Measurements from ENCODE around the gene TTN.

TTN gene

DNA sequence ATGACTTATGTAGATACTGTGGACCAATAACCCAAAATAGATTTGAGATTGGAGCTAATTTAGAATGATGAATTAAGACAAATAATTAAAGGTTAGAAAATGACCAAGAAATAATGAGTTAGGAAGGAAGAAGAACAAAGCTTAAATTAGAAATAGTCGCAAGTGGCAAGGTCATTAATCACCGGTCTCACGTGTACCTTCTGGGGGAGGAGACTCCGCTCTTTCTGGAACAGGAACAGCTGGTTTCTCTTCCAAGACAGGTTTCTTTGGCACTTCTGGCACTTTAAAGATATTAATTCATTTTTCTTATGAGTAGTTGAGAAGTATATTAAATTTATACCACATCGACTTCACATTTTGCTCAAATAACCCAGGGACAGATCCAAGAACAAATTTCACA, 156.7 kb downstream of the TTN start:
- no peak overlapping the region for H3K56ac ChIP-seq (ENCODE audit: low read length)
- no peaks in the 10 kb centered on the region for H3K79me1 ChIP-seq (ENCODE audit: low read length)
- no peak overlapping the region for H3K23ac ChIP-seq (ENCODE audit: low read length)
- no peaks in the 10 kb centered on the region for H3K4me1 ChIP-seq (ENCODE audit: control insufficient read depth, low read depth, low read length)
- H2AK5ac ChIP-seq (ENCODE audit: low read length) = no peak overlapping the region
- H2BK5ac ChIP-seq (ENCODE audit: low read length) = no peak overlapping the region
- no peak overlapping the region for H2BK15ac ChIP-seq (replicated peaks; ENCODE audit: low read depth)
- H4K5ac ChIP-seq (ENCODE audit: low read length) = no peak overlapping the region
- no peaks in the 10 kb centered on the region for H3K36me3 ChIP-seq (ENCODE audit: control insufficient read depth, insufficient read depth, low read length)
- H3K4ac ChIP-seq (ENCODE audit: low read depth, low read length) = no peak overlapping the region
- no peak overlapping the region for H3K18ac ChIP-seq (ENCODE audit: low read length)
- H3K79me2 ChIP-seq (ENCODE audit: control insufficient read depth, insufficient read depth, low read length) = no peaks in the 10 kb centered on the region
- H3K4me2 ChIP-seq (ENCODE audit: low read length) = no peak overlapping the region
- no peak overlapping the region for H2BK120ac ChIP-seq (ENCODE audit: low read depth, low read length)
- H4K8ac ChIP-seq (ENCODE audit: low read depth, low read length) = no peak overlapping the region
- no CpG with 5 or more reads among the region's 5 CpGs for WGBS (ENCODE audit: extremely low coverage, insufficient coverage, low lambda C conversion rate)
- no peaks in the 10 kb centered on the region for H3K27me3 ChIP-seq (ENCODE audit: insufficient read depth, low read length, poor library complexity)
- H3K9ac ChIP-seq (ENCODE audit: low read length) = no peak overlapping the region
- no peak overlapping the region for H3K27ac ChIP-seq (ENCODE audit: low read depth, low read length)
- DNase-seq = no peak
- no peak overlapping the region for H3K4me3 ChIP-seq (ENCODE audit: low read length)

DNA sequence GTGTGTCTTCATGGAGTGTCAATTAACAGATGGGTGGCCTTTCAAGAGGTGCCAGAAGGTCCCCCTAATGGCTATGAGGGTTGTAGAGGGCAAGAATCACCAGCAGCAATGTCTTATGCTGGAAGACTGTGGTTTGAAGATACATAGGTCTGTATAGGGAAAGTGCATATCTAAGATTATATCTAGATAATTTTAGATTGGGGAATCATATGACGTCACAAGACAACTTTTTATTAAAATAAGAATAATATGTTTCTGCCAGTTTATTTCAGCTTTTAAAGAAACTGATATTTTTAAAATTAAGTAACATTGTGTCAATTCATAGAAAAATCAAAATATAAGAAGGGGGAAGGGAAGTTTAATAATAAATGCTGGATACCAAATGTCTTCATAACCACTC, 162.3 kb downstream of the TTN start:
- no peak for DNase-seq
- Histone ChIP-seq H3K27me3 (ENCODE audit: insufficient read depth, low read length, poor library complexity) (no peaks in the 10 kb centered on the region), H3K27ac (ENCODE audit: low read depth, low read length) (no peak overlapping the region), H3K79me2 (ENCODE audit: control insufficient read depth, insufficient read depth, low read length) (no peaks in the 10 kb centered on the region), H3K4me2 (ENCODE audit: low read length) (no peak overlapping the region), H3K56ac (ENCODE audit: low read length) (no peak overlapping the region), H2BK15ac (replicated peaks; ENCODE audit: low read depth) (no peak overlapping the region), H3K23ac (ENCODE audit: low read length) (no peak overlapping the region), H3K18ac (ENCODE audit: low read length) (no peak overlapping the region), H2AK5ac (ENCODE audit: low read length) (no peak overlapping the region), H2BK120ac (ENCODE audit: low read depth, low read length) (no peak overlapping the region), H3K9ac (ENCODE audit: low read length) (no peak overlapping the region), H2BK5ac (ENCODE audit: low read length) (no peak overlapping the region), H3K4me3 (ENCODE audit: low read length) (no peak overlapping the region), H3K36me3 (ENCODE audit: control insufficient read depth, insufficient read depth, low read length) (no peaks in the 10 kb centered on the region), H4K5ac (ENCODE audit: low read length) (no peak overlapping the region), H3K79me1 (ENCODE audit: low read length) (no peaks in the 10 kb centered on the region), H3K4me1 (ENCODE audit: control insufficient read depth, low read depth, low read length) (no peaks in the 10 kb centered on the region), H4K8ac (ENCODE audit: low read depth, low read length) (no peak overlapping the region), H3K4ac (ENCODE audit: low read depth, low read length) (no peak overlapping the region)
- WGBS (ENCODE audit: extremely low coverage, insufficient coverage, low lambda C conversion rate) = no CpG with 5 or more reads among the region's 1 CpG

- Histone ChIP-seq H2BK15ac (replicated peaks; ENCODE audit: low read depth) (no peak overlapping the region), H2BK120ac (ENCODE audit: low read depth, low read length) (no peak overlapping the region), H3K27me3 (ENCODE audit: insufficient read depth, low read length, poor library complexity) (no peaks in the 10 kb centered on the region), H3K4me1 (ENCODE audit: control insufficient read depth, low read depth, low read length) (no peaks in the 10 kb centered on the region), H2AK5ac (ENCODE audit: low read length) (no peak overlapping the region), H3K18ac (ENCODE audit: low read length) (no peak overlapping the region), H2BK5ac (ENCODE audit: low read length) (no peak overlapping the region), H3K56ac (ENCODE audit: low read length) (no peak overlapping the region), H3K4me2 (ENCODE audit: low read length) (no peak overlapping the region), H3K79me1 (ENCODE audit: low read length) (no peaks in the 10 kb centered on the region), H3K4ac (ENCODE audit: low read depth, low read length) (no peak overlapping the region), H3K23ac (ENCODE audit: low read length) (no peak overlapping the region), H3K4me3 (ENCODE audit: low read length) (no peak overlapping the region), H4K8ac (ENCODE audit: low read depth, low read length) (no peak overlapping the region), H4K5ac (ENCODE audit: low read length) (no peak overlapping the region), H3K36me3 (ENCODE audit: control insufficient read depth, insufficient read depth, low read length) (no peaks in the 10 kb centered on the region), H3K9ac (ENCODE audit: low read length) (no peak overlapping the region), H3K79me2 (ENCODE audit: control insufficient read depth, insufficient read depth, low read length) (no peaks in the 10 kb centered on the region), H3K27ac (ENCODE audit: low read depth, low read length) (no peak overlapping the region)
- WGBS (ENCODE audit: extremely low coverage, insufficient coverage, low lambda C conversion rate) = 100% methylated on average over 1 of the region's 1 CpG
- DNase-seq = no peak
These were observed 165.7 kb downstream of the TTN start for GRCh38 chr2:178641498-178641897.

DNA sequence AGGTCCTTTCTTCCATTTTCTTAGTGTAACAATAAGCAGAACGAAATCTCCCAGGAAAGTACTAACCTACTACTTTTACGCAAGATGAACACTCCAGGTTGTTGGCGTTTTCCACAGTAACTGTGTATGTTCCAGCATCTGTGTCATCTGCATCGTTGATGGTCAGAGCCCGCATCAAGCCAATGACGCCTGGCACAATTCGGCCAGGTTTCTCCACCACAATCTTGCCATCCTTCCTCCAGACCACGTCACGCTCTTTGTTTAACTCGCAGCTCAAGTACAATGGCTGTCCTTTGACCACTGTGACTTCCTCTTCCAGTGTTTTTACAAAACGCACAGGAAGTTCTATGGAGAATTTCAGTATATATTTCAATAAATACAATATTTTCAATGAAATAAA, 171.3 kb downstream of the TTN start:
- WGBS (ENCODE audit: extremely low coverage, insufficient coverage, low lambda C conversion rate) = no CpG with 5 or more reads among the region's 11 CpGs
- Histone ChIP-seq H3K23ac (ENCODE audit: low read length) (no peak overlapping the region), H3K36me3 (ENCODE audit: control insufficient read depth, insufficient read depth, low read length) (no peaks in the 10 kb centered on the region)

GRCh38 chr2:178632729-178633128, 174.5 kb downstream of the TTN start:
- Histone ChIP-seq H2BK5ac (ENCODE audit: low read length) (no peak overlapping the region), H2BK15ac (replicated peaks; ENCODE audit: low read depth) (no peak overlapping the region), H3K4me3 (ENCODE audit: low read length) (no peak overlapping the region), H3K18ac (ENCODE audit: low read length) (no peak overlapping the region), H2BK120ac (ENCODE audit: low read depth, low read length) (no peak overlapping the region), H3K79me2 (ENCODE audit: control insufficient read depth, insufficient read depth, low read length) (no peaks in the 10 kb centered on the region), H2AK5ac (ENCODE audit: low read length) (no peak overlapping the region), H3K36me3 (ENCODE audit: control insufficient read depth, insufficient read depth, low read length) (no peaks in the 10 kb centered on the region), H3K23ac (ENCODE audit: low read length) (no peak overlapping the region), H3K4me2 (ENCODE audit: low read length) (no peak overlapping the region), H3K9ac (ENCODE audit: low read length) (no peak overlapping the region), H3K79me1 (ENCODE audit: low read length) (no peaks in the 10 kb centered on the region), H3K4ac (ENCODE audit: low read depth, low read length) (no peak overlapping the region), H3K4me1 (ENCODE audit: control insufficient read depth, low read depth, low read length) (no peaks in the 10 kb centered on the region), H4K8ac (ENCODE audit: low read depth, low read length) (no peak overlapping the region), H4K5ac (ENCODE audit: low read length) (no peak overlapping the region), H3K27ac (ENCODE audit: low read depth, low read length) (no peak overlapping the region), H3K27me3 (ENCODE audit: insufficient read depth, low read length, poor library complexity) (no peaks in the 10 kb centered on the region), H3K56ac (ENCODE audit: low read length) (no peak overlapping the region)
- DNase-seq = no peak
- no CpG with 5 or more reads among the region's 3 CpGs for WGBS (ENCODE audit: extremely low coverage, insufficient coverage, low lambda C conversion rate)

More for the DNA sequence above, 171.3 kb downstream of the TTN start:
- H3K18ac ChIP-seq (ENCODE audit: low read length) = no peak overlapping the region
- no peaks in the 10 kb centered on the region for H3K4me1 ChIP-seq (ENCODE audit: control insufficient read depth, low read depth, low read length)
- H3K79me1 ChIP-seq (ENCODE audit: low read length) = no peaks in the 10 kb centered on the region
- no peaks in the 10 kb centered on the region for H3K79me2 ChIP-seq (ENCODE audit: control insufficient read depth, insufficient read depth, low read length)
- H4K8ac ChIP-seq (ENCODE audit: low read depth, low read length) = no peak overlapping the region
- H2AK5ac ChIP-seq (ENCODE audit: low read length) = no peak overlapping the region
- no peak overlapping the region for H3K27ac ChIP-seq (ENCODE audit: low read depth, low read length)
- no peaks in the 10 kb centered on the region for H3K27me3 ChIP-seq (ENCODE audit: insufficient read depth, low read length, poor library complexity)
- DNase-seq = no peak
- H3K4ac ChIP-seq (ENCODE audit: low read depth, low read length) = no peak overlapping the region
- H4K5ac ChIP-seq (ENCODE audit: low read length) = no peak overlapping the region
- no peak overlapping the region for H3K4me2 ChIP-seq (ENCODE audit: low read length)
- no peak overlapping the region for H2BK120ac ChIP-seq (ENCODE audit: low read depth, low read length)
- H2BK15ac ChIP-seq (replicated peaks; ENCODE audit: low read depth) = no peak overlapping the region
- H3K56ac ChIP-seq (ENCODE audit: low read length) = no peak overlapping the region
- no peak overlapping the region for H2BK5ac ChIP-seq (ENCODE audit: low read length)
- no peak overlapping the region for H3K9ac ChIP-seq (ENCODE audit: low read length)
- H3K4me3 ChIP-seq (ENCODE audit: low read length) = no peak overlapping the region

DNA sequence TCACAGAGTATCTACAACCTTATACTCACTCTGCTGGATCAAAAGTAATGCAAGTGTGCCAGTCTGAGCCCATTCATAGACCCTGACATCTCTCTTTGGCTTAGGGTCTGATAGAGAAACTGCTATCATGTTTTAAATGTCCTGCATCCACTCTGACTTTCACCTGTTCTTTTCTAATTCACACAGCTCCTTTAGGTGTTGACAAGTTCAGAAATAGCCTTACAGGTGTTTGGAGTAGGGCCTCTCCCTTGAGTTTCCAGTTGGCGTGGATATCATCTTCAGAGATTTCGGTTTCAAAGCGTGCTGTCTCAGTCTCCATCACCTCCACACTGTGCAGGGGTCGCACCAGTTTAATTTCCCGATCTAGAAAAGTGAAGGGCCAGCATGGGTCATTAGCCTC, 176.6 kb downstream of the TTN start:
- Histone ChIP-seq H3K9ac (ENCODE audit: low read length) (no peak overlapping the region), H3K4me3 (ENCODE audit: low read length) (no peak overlapping the region), H3K79me1 (ENCODE audit: low read length) (no peaks in the 10 kb centered on the region), H3K4ac (ENCODE audit: low read depth, low read length) (no peak overlapping the region), H3K4me2 (ENCODE audit: low read length) (no peak overlapping the region), H3K79me2 (ENCODE audit: control insufficient read depth, insufficient read depth, low read length) (no peaks in the 10 kb centered on the region), H4K8ac (ENCODE audit: low read depth, low read length) (no peak overlapping the region), H3K23ac (ENCODE audit: low read length) (no peak overlapping the region), H2BK120ac (ENCODE audit: low read depth, low read length) (no peak overlapping the region), H2BK15ac (replicated peaks; ENCODE audit: low read depth) (no peak overlapping the region), H3K27me3 (ENCODE audit: insufficient read depth, low read length, poor library complexity) (no peaks in the 10 kb centered on the region), H3K18ac (ENCODE audit: low read length) (no peak overlapping the region), H3K56ac (ENCODE audit: low read length) (no peak overlapping the region), H2AK5ac (ENCODE audit: low read length) (no peak overlapping the region), H3K27ac (ENCODE audit: low read depth, low read length) (no peak overlapping the region), H3K36me3 (ENCODE audit: control insufficient read depth, insufficient read depth, low read length) (no peaks in the 10 kb centered on the region), H2BK5ac (ENCODE audit: low read length) (no peak overlapping the region), H3K4me1 (ENCODE audit: control insufficient read depth, low read depth, low read length) (no peaks in the 10 kb centered on the region), H4K5ac (ENCODE audit: low read length) (no peak overlapping the region)
- WGBS (ENCODE audit: extremely low coverage, insufficient coverage, low lambda C conversion rate) = no CpG with 5 or more reads among the region's 5 CpGs
- no peak for DNase-seq
